ENCODE results near the gene PHF10.

Gene PHF10

DNA sequence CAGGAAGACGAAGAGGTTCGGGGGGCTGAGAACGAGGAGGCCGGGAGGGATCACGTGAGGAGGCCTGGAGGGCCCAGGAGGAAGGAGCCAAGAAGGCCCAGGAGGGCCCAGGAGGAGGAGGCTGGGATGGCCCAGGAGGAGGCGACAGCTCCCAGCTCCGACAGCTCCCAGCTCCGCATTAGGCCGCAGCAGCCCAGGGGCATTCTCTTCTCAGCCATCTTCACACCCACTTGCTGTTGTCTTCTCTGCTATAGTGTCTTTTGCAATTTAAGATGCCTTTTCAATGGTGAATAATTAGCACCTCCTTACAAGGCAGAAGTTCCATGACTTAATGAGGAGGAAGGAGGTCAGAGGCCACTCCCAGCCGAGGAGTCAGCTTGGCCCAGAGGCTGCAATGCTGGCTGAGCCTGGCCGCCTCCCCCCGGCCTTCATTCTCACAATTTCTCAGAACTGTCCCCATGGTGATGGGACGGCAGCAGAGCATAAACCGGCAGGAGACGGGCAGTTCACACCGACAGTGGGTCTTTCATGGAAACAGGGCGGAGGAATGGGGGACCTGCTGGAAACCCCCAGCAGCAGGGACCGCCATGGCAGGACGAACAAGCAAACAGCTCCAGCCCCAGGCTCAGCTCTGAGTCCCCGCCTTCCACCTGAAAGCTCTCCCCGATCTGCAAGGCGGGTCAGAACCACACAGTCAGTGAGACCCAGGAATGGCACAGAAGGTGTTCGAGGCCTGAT is 67.6 kb downstream of the PHF10 start:
- TF ChIP-seq RAD21 (IDR thresholded peaks at IDR 0.05; ENCODE audit: low read depth) (no peak), NFIC (IDR thresholded peaks at IDR 0.05) (no peak)

DNA sequence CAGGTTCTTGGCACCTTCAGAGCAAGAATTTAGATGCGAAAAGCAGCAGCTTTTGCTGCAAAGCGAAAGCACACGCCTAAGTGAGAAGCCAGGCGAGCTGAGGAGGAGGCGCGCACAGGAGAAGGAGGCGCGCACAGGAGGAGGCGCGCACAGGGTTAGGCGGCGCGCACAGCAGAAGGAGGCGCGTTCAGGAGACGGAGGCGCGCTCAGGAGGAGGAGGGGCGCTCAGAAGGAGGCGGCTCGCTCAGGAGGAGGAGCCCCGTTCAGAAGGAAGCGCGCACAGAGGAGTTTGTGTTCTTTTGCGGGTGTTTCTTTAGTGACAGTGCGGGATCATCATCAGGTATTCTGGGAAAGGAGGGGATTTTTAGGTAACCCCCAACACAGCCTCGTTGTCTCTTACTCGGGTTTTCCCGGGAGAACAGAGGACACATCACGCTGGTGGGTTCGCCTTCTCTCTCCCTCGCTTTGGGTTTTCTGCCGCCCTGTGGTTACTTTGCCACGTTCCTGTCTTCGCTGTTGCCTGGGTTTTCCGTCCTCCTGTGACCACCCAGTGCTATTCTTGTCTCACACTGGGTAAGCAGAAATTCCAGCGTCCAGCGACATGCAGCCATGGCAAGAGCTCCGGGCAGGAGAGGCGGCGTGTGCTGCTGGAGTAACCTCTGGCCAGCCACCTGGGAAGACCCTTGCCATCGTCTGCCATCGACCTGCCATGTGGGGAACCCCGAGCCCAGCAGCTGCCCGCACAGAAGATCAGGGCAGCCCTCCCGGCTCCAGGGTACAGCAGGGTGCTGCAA is 69.5 kb downstream of the PHF10 start:
- TF ChIP-seq NFIC (IDR thresholded peaks at IDR 0.05) (no peak), ZBTB7A (IDR thresholded peaks at IDR 0.05; ENCODE audit: low read depth) (no peak), RAD21 (IDR thresholded peaks at IDR 0.05; ENCODE audit: low read depth) (no peak), TCF12 (IDR thresholded peaks at IDR 0.05; ENCODE audit: low read depth) (no peak), TEAD4 (IDR thresholded peaks at IDR 0.05) (no peak), EGR1 (IDR thresholded peaks at IDR 0.05) (no peak), TAF1 (IDR thresholded peaks at IDR 0.05; ENCODE audit: low read depth) (no peak), CEBPB (IDR thresholded peaks at IDR 0.05) (no peak), EP300 (IDR thresholded peaks at IDR 0.05; ENCODE audit: borderline replicate concordance) (no peak)
- TF ChIP-seq, protein P1, sequence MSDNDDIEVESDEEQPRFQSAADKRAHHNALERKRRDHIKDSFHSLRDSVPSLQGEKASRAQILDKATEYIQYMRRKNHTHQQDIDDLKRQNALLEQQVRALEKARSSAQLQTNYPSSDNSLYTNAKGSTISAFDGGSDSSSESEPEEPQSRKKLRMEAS (IDR thresholded peaks at IDR 0.05) = no peak
- TF ChIP-seq, protein P2, sequence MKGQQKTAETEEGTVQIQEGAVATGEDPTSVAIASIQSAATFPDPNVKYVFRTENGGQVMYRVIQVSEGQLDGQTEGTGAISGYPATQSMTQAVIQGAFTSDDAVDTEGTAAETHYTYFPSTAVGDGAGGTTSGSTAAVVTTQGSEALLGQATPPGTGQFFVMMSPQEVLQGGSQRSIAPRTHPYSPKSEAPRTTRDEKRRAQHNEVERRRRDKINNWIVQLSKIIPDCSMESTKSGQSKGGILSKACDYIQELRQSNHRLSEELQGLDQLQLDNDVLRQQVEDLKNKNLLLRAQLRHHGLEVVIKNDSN (IDR thresholded peaks at IDR 0.05) = no peak
